ENCODE results near the gene RAD18.

The RAD18 gene

GRCh38 chr3:8980756-8981257, 17.5 kb upstream of the RAD18 start:
- no peaks in the 10 kb centered on the region for H3K4me1 Mint-ChIP-seq (ENCODE audit: low read depth)
- H3K27me3 Mint-ChIP-seq, result peaks cover 10% of the 10 kb centered on the region
- no peaks in the 10 kb centered on the region for H3K9me3 Mint-ChIP-seq
- no peaks in the 10 kb centered on the region for H3K36me3 Mint-ChIP-seq (ENCODE audit: low read depth)
- H3K27ac Mint-ChIP-seq, result no peak overlapping the region
- no peak overlapping the region for H3K4me3 Mint-ChIP-seq

GRCh38 chr3:8979262-8979661, 16.0 kb upstream of the RAD18 start:
- H3K27me3 Mint-ChIP-seq, result peaks cover 10% of the 10 kb centered on the region
- no peaks in the 10 kb centered on the region for H3K36me3 Mint-ChIP-seq (ENCODE audit: low read depth)
- no peaks in the 10 kb centered on the region for H3K4me1 Mint-ChIP-seq (ENCODE audit: low read depth)
- no peak overlapping the region for H3K4me3 Mint-ChIP-seq
- H3K27ac Mint-ChIP-seq, result no peak overlapping the region
- no peaks in the 10 kb centered on the region for H3K9me3 Mint-ChIP-seq

- Mint-ChIP-seq H3K27ac (no peak overlapping the region), H3K4me1 (ENCODE audit: low read depth) (no peaks in the 10 kb centered on the region), H3K4me3 (no peak overlapping the region), H3K36me3 (ENCODE audit: low read depth) (no peaks in the 10 kb centered on the region), H3K27me3 (peaks cover 10% of the 10 kb centered on the region), H3K9me3 (no peaks in the 10 kb centered on the region)
Observed at GRCh38 chr3:8978551-8978950, 15.3 kb upstream of the RAD18 start.

GRCh38 chr3:8976540-8977182, 13.4 kb upstream of the RAD18 start:
- Mint-ChIP-seq H3K27me3 (peaks cover 14% of the 10 kb centered on the region), H3K4me3 (no peak overlapping the region), H3K36me3 (ENCODE audit: low read depth) (no peaks in the 10 kb centered on the region), H3K4me1 (ENCODE audit: low read depth) (no peaks in the 10 kb centered on the region), H3K27ac (no peak overlapping the region), H3K9me3 (no peaks in the 10 kb centered on the region)

- no peaks in the 10 kb centered on the region for H3K4me1 Mint-ChIP-seq (ENCODE audit: low read depth)
- no peaks in the 10 kb centered on the region for H3K9me3 Mint-ChIP-seq
- no peak overlapping the region for H3K4me3 Mint-ChIP-seq
- H3K27ac Mint-ChIP-seq, result no peak overlapping the region
- H3K27me3 Mint-ChIP-seq, result peaks cover 13% of the 10 kb centered on the region
- H3K36me3 Mint-ChIP-seq (ENCODE audit: low read depth), result no peaks in the 10 kb centered on the region
Observed at GRCh38 chr3:8975081-8976020, 12.1 kb upstream of the RAD18 start.

- H3K27ac Mint-ChIP-seq, result no peak overlapping the region
- no peaks in the 10 kb centered on the region for H3K4me1 Mint-ChIP-seq (ENCODE audit: low read depth)
- no peaks in the 10 kb centered on the region for H3K36me3 Mint-ChIP-seq (ENCODE audit: low read depth)
- H3K4me3 Mint-ChIP-seq, result no peak overlapping the region
- peaks cover 6% of the 10 kb centered on the region for H3K27me3 Mint-ChIP-seq
- H3K9me3 Mint-ChIP-seq, result no peaks in the 10 kb centered on the region
Observed at GRCh38 chr3:8974458-8974857, 11.2 kb upstream of the RAD18 start.

- H3K27ac Mint-ChIP-seq, result no peak overlapping the region
- peaks cover 7% of the 10 kb centered on the region for H3K27me3 Mint-ChIP-seq
- H3K9me3 Mint-ChIP-seq, result no peaks in the 10 kb centered on the region
- H3K36me3 Mint-ChIP-seq (ENCODE audit: low read depth), result no peaks in the 10 kb centered on the region
- no peak overlapping the region for H3K4me3 Mint-ChIP-seq
- no peaks in the 10 kb centered on the region for H3K4me1 Mint-ChIP-seq (ENCODE audit: low read depth)
Observed at GRCh38 chr3:8972639-8973038, 9.4 kb upstream of the RAD18 start.

- Mint-ChIP-seq H3K4me1 (ENCODE audit: low read depth) (no peaks in the 10 kb centered on the region), H3K27ac (no peak overlapping the region), H3K27me3 (peaks cover 7% of the 10 kb centered on the region), H3K9me3 (no peaks in the 10 kb centered on the region), H3K36me3 (ENCODE audit: low read depth) (no peaks in the 10 kb centered on the region), H3K4me3 (no peak overlapping the region)
Observed at GRCh38 chr3:8970971-8971589, 7.8 kb upstream of the RAD18 start.

- Mint-ChIP-seq H3K4me3 (no peak overlapping the region), H3K27me3 (peaks cover 7% of the 10 kb centered on the region), H3K9me3 (no peaks in the 10 kb centered on the region), H3K27ac (no peak overlapping the region), H3K4me1 (ENCODE audit: low read depth) (peaks cover under 1% of the 10 kb centered on the region), H3K36me3 (ENCODE audit: low read depth) (no peaks in the 10 kb centered on the region)
Observed at GRCh38 chr3:8969241-8969640, 6.0 kb upstream of the RAD18 start.

- Mint-ChIP-seq H3K27ac (no peak overlapping the region), H3K4me3 (no peak overlapping the region), H3K4me1 (ENCODE audit: low read depth) (peaks cover 8% of the 10 kb centered on the region), H3K36me3 (ENCODE audit: low read depth) (no peaks in the 10 kb centered on the region), H3K9me3 (no peaks in the 10 kb centered on the region), H3K27me3 (peaks cover 7% of the 10 kb centered on the region)
Observed at GRCh38 chr3:8968375-8968882, 5.2 kb upstream of the RAD18 start.

- H3K9me3 Mint-ChIP-seq, result no peaks in the 10 kb centered on the region
- H3K27ac Mint-ChIP-seq, result no peak overlapping the region
- no peak overlapping the region for H3K4me3 Mint-ChIP-seq
- H3K4me1 Mint-ChIP-seq (ENCODE audit: low read depth), result peaks cover 15% of the 10 kb centered on the region
- H3K36me3 Mint-ChIP-seq (ENCODE audit: low read depth), result no peaks in the 10 kb centered on the region
- peaks cover 3% of the 10 kb centered on the region for H3K27me3 Mint-ChIP-seq
Observed at GRCh38 chr3:8967553-8967952, 4.3 kb upstream of the RAD18 start.

GRCh38 chr3:8966820-8967348, 3.6 kb upstream of the RAD18 start:
- Mint-ChIP-seq H3K27ac (no peak overlapping the region), H3K36me3 (ENCODE audit: low read depth) (no peaks in the 10 kb centered on the region), H3K9me3 (no peaks in the 10 kb centered on the region), H3K4me3 (no peak overlapping the region), H3K4me1 (ENCODE audit: low read depth) (peaks cover 21% of the 10 kb centered on the region), H3K27me3 (peaks cover 3% of the 10 kb centered on the region)

GRCh38 chr3:8966150-8966819, 3.0 kb upstream of the RAD18 start:
- H3K9me3 Mint-ChIP-seq, result no peaks in the 10 kb centered on the region
- H3K27ac Mint-ChIP-seq, result no peak overlapping the region
- H3K27me3 Mint-ChIP-seq, result peaks cover 3% of the 10 kb centered on the region
- H3K4me3 Mint-ChIP-seq, result no peak overlapping the region
- H3K4me1 Mint-ChIP-seq (ENCODE audit: low read depth), result peaks cover 27% of the 10 kb centered on the region
- H3K36me3 Mint-ChIP-seq (ENCODE audit: low read depth), result peaks cover 4% of the 10 kb centered on the region
